Common myeloid progenitor, CD34-positive (primary cell): Measurements from ENCODE around the gene KCNH5.

Source experiments
- CTCF ChIA-PET: fragments of 350-600 bp; sonication (Branson Sonifier 250); formaldehyde crosslinking; loops from one replicate; lab custom pipeline; 2021; ENCODE audit warnings: antibody characterized with exemption; lab: Charles Lee
- POLR2A ChIA-PET: fragments of 350-600 bp; sonication (Branson Sonifier 250); formaldehyde crosslinking; loops from one replicate; lab custom pipeline; 2021; ENCODE audit warnings: antibody characterized with exemption; lab: Charles Lee
- DNase-seq, 3 donors: peaks; one replicate each; pipeline versions ENCODE4 v3.0.0 to v3.0.0-alpha.2; 2013
- H3K27ac ChIP-seq, 2 experiments: 1 replicate in 1 of 2; 2 replicates in 1 of 2; pipeline ENCODE4 v1.7.0; 2013; ENCODE audit warnings: inconsistent platforms in 2 of 2, low read length in 2 of 2, mild to moderate bottlenecking in 2 of 2, low read depth in 1 of 2, moderate library complexity in 1 of 2; ENCODE audit not compliant: severe bottlenecking in 2 of 2, insufficient read depth in 1 of 2, poor library complexity in 1 of 2
- H3K27me3 ChIP-seq, 5 experiments: replicated peaks in 2 of 5; 1 replicate in 3 of 5; 2 replicates in 2 of 5; pipeline versions ENCODE4 v1.6.1 to v1.7.0; 2013; ENCODE audit warnings: low read length in 4 of 5, mild to moderate bottlenecking in 2 of 5, moderate library complexity in 2 of 5, inconsistent platforms in 1 of 5; ENCODE audit not compliant: insufficient read depth in 5 of 5, control insufficient read depth in 4 of 5
- H3K36me3 ChIP-seq, 4 experiments: 1 replicate in 2 of 4; 2 replicates in 2 of 4; pipeline versions ENCODE4 v1.6.1 to v1.7.0; 2013; ENCODE audit warnings: low read length in 3 of 4, control low read depth in 1 of 4, mild to moderate bottlenecking in 1 of 4; ENCODE audit not compliant: control insufficient read depth in 4 of 4, insufficient read depth in 4 of 4
- H3K4me1 ChIP-seq, 4 experiments: 1 replicate in 3 of 4; 2 replicates in 1 of 4; pipeline versions ENCODE4 v1.6.1 to v1.7.1; 2013; ENCODE audit warnings: low read length in 3 of 4, mild to moderate bottlenecking in 3 of 4, control low read depth in 1 of 4, inconsistent platforms in 1 of 4, moderate library complexity in 1 of 4; ENCODE audit not compliant: control insufficient read depth in 4 of 4, insufficient read depth in 4 of 4; ENCODE audit errors: control extremely low read depth in 1 of 4
- H3K4me3 ChIP-seq, 7 experiments: 1 replicate in 4 of 7; 2 replicates in 3 of 7; pipeline versions ENCODE4 v1.5.1 to v1.7.0; 2013; ENCODE audit warnings: mild to moderate bottlenecking in 7 of 7, low read length in 6 of 7, moderate library complexity in 6 of 7, inconsistent platforms in 2 of 7, low read depth in 2 of 7, control low read depth in 1 of 7; ENCODE audit not compliant: insufficient read depth in 4 of 7, control insufficient read depth in 1 of 7; ENCODE audit errors: extremely low read depth in 1 of 7
- H3K9me3 ChIP-seq, 5 experiments: 1 replicate in 4 of 5; 2 replicates in 1 of 5; pipeline versions ENCODE4 v1.6.1 to v1.7.1; 2013; ENCODE audit warnings: low read length in 4 of 5, mild to moderate bottlenecking in 2 of 5, inconsistent platforms in 1 of 5, low read depth in 1 of 5, moderate library complexity in 1 of 5; ENCODE audit not compliant: control insufficient read depth in 4 of 5, insufficient read depth in 2 of 5; ENCODE audit errors: control extremely low read depth in 1 of 5
- WGBS: methylation state at CpG from one replicate; pipeline ENCODE4 v1.1.5; 2013; ENCODE audit not compliant: insufficient coverage; 5-methylcytosine and 5-hydroxymethylcytosine counted together

The KCNH5 gene

DNA sequence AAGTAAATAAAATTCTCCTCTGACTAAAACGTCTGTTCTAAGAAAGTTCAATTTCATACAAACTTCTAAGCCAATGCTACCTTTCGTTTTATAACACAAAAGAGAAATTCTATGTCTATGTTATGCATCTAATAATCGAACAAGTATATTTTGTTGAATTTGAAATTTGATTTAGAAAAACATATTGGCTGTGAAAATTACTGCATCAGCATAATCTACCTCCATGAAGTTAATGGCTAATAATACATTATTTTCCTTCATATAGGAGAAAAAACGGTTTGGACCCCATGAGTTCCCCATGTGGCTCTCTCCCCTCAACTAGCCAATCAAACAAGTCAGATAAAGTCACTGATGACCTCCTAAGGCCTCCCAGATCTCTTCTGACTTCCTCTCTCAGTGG, 106.5 kb downstream of the KCNH5 start:
- ChIA-PET CTCF (no interaction called here), POLR2A (no interaction called here)

DNA sequence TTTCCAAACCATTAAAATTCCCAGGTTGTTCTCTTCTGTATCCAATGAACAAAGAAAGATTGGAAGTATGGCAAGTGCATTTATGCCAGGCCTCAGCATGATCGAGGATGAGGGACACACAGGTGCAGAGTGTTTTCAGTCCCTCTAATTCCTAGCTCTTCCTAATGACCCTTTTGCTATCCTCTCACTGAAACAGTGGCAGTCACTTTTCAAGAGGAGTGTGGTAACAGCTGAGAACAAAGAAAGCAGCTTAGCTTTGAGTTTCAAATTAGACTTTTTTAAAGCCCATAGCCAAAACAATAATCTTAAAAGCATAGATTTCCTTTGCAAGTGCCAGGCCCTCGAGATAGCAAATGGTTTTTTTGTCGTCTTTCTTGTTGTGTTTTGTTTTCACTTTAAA, 110.8 kb downstream of the KCNH5 start:
- 60% methylated on average over 2 of the region's 3 CpGs for WGBS
- peaks cover 0 to 3% (median 0%) of the 10 kb centered on the region in 5 experiments for H3K9me3 ChIP-seq

More for the DNA sequence above, 106.5 kb downstream of the KCNH5 start:
- Histone ChIP-seq H3K36me3 (no peaks in the 10 kb centered on the region), H3K27ac (no peak overlapping the region), H3K27me3 (no peaks in the 10 kb centered on the region), H3K4me1 (no peaks in the 10 kb centered on the region), H3K9me3 (no peaks in the 10 kb centered on the region), H3K4me3 (no peak overlapping the region)
- no peak for DNase-seq
- WGBS = 14% methylated on average over 1 of the region's 4 CpGs

DNA sequence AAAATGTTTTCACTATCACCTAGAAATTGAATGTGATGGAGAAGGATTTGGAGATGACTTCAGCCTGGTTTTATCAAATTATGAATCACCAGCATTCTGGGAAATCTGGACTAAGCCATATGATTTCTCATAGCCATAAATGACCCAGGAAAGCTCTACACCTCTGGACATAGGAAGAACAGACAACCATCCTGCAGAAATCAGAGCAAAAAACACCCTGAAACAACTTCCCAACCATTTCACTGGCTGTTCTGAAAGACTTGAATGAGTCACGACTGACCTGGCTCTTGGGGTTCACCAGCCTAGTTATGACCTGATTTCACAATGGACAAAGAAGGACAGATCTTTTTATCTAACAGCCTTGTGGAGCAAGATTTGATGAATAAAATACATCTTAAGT, 123.8 kb downstream of the KCNH5 start:
- no peaks in the 10 kb centered on the region for H3K27me3 ChIP-seq
- WGBS = 100% methylated on average over 1 of the region's 1 CpG
- no peak overlapping the region for H3K4me3 ChIP-seq
- no peaks in the 10 kb centered on the region for H3K36me3 ChIP-seq
- ChIA-PET POLR2A (no interaction called here), CTCF (no interaction called here)
- no peak overlapping the region for H3K27ac ChIP-seq
- DNase-seq = no peak
- H3K4me1 ChIP-seq = no peaks in the 10 kb centered on the region
- no peaks in the 10 kb centered on the region for H3K9me3 ChIP-seq

More for the DNA sequence above, 110.8 kb downstream of the KCNH5 start:
- DNase-seq = no peak
- no peaks in the 10 kb centered on the region for H3K36me3 ChIP-seq
- H3K4me3 ChIP-seq = no peak overlapping the region
- POLR2A ChIA-PET = no interaction called here
- CTCF ChIA-PET = no interaction called here
- H3K27ac ChIP-seq = no peak overlapping the region
- no peaks in the 10 kb centered on the region for H3K27me3 ChIP-seq
- H3K4me1 ChIP-seq = no peaks in the 10 kb centered on the region

DNA sequence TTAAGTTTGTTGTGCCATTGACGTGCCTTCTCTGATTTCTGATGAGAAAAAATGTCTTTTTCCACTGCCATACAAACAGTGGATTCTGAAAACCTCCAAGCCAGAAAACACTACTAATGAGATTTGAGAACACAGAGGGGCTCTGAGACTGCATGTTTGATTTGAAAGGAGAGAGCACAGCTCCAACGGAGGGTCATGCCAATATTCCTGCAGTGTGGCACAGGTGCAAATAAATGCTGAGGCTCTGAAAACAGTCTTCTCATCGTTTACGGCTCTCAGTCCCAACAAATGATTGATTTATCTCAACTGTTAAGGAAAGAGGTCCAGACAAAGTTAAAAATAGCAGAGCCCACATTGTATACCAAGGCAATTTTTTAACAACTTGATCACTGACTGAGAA, 128.7 kb downstream of the KCNH5 start:
- ChIA-PET CTCF (no interaction called here), POLR2A (no interaction called here)
- Histone ChIP-seq H3K27ac (no peak overlapping the region), H3K36me3 (no peaks in the 10 kb centered on the region), H3K4me1 (no peaks in the 10 kb centered on the region), H3K27me3 (no peaks in the 10 kb centered on the region), H3K9me3 (no peaks in the 10 kb centered on the region), H3K4me3 (no peak overlapping the region)
- no peak for DNase-seq
- WGBS = 30% methylated on average over 3 of the region's 4 CpGs

DNA sequence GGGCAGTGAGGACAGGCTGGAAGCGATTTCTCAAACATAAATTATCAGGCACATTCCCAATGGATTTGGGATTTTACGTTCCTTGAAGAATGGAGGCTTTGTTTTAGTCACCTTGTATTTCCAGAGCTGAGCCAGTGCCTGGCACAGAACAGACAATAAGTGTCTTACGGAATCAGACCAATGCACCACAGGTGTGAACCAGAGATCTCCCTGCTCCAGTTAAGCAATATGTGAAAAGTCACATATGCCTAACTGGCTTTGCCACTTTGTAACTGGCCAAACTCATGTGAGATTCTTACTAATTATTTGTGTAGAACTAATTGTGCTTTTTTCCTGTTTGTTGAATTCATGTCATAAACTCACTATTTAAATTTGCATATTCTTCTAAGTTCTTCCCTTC, 130.4 kb downstream of the KCNH5 start:
- POLR2A ChIA-PET = no interaction called here
- 90% methylated on average over 2 of the region's 3 CpGs for WGBS
- no peak overlapping the region for H3K4me3 ChIP-seq
- no peak for DNase-seq
- no peaks in the 10 kb centered on the region for H3K27me3 ChIP-seq
- CTCF ChIA-PET = no interaction called here
- H3K36me3 ChIP-seq = no peaks in the 10 kb centered on the region
- H3K4me1 ChIP-seq = no peaks in the 10 kb centered on the region
- H3K9me3 ChIP-seq = no peaks in the 10 kb centered on the region
- H3K27ac ChIP-seq = no peak overlapping the region

DNA sequence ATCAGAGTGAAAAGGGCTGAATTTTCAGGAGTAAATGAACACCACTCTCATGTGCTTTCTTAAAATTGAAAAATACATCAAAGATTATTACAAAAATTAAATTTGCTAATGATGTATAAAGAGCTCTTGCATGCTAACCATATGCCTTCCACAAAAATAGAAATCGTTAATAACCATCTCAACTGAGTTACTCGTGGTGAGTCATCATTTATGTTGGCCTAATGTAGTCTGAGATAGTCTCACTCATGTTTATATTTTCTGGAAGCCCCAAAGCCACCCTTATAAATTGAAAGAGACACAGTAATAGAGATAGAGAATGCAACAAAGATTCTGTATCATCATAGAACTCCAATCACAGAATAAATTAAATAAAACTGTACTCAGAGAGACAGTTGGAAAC, 131.2 kb downstream of the KCNH5 start:
- no peak overlapping the region for H3K4me3 ChIP-seq
- H3K27ac ChIP-seq = no peak overlapping the region
- no peaks in the 10 kb centered on the region for H3K9me3 ChIP-seq
- H3K27me3 ChIP-seq = no peaks in the 10 kb centered on the region
- no peak for DNase-seq
- H3K36me3 ChIP-seq = no peaks in the 10 kb centered on the region
- no CpG with 5 or more reads among the region's 2 CpGs for WGBS
- CTCF ChIA-PET = no interaction called here
- POLR2A ChIA-PET = no interaction called here
- no peaks in the 10 kb centered on the region for H3K4me1 ChIP-seq

DNA sequence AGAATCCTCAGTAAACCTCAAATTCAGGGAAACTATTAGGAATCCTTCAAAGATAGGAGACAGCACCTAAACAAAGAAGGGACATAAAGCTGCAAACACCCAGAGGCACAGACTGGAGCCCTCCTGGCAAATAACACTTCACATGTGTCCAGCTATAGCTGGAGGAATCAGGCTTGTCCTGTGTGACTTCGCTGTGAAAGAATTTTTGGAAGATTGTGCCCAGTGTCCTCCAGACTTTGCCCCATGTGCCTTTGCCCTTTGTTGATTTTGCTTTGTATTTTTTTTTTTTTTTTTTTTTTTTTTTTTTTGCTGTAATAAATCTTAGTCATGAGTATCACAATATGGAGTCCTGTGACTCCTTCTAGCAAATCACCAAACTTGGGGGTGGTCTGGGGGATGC, 136.8 kb downstream of the KCNH5 start:
- H3K27me3 ChIP-seq = no peaks in the 10 kb centered on the region
- no peak overlapping the region for H3K4me3 ChIP-seq
- H3K36me3 ChIP-seq = no peaks in the 10 kb centered on the region
- POLR2A ChIA-PET = no interaction called here
- WGBS = no CpG with 5 or more reads among the region's 1 CpG
- H3K27ac ChIP-seq = no peak overlapping the region
- H3K4me1 ChIP-seq = no peaks in the 10 kb centered on the region
- H3K9me3 ChIP-seq = no peaks in the 10 kb centered on the region
- DNase-seq = no peak
- CTCF ChIA-PET = no interaction called here
